Ectodermal cell (in vitro differentiated cells): ENCODE measurements around the gene TMEM25.
A peak's percentile ranks its signal among the peaks of the same experiment; 100 is the strongest.

Source experiments
- H3K27ac ChIP-seq: 2 replicates; pipeline ENCODE4 v1.7.0; 2013; ENCODE audit warnings: mild to moderate bottlenecking, low read depth, low read length; ENCODE audit not compliant: insufficient read depth, poor library complexity, severe bottlenecking
- H3K27me3 ChIP-seq: 2 replicates; pipeline ENCODE4 v1.7.0; 2013; ENCODE audit warnings: mild to moderate bottlenecking, low read length; ENCODE audit not compliant: insufficient read depth, control insufficient read depth, poor library complexity, severe bottlenecking
- H3K36me3 ChIP-seq: one replicate; pipeline ENCODE4 v1.7.0; 2013; ENCODE audit warnings: low read length; ENCODE audit not compliant: control insufficient read depth, insufficient read depth
- H3K4me1 ChIP-seq: one replicate; pipeline ENCODE4 v1.7.0; 2013; ENCODE audit warnings: low read length; ENCODE audit not compliant: control insufficient read depth, insufficient read depth
- H3K4me3 ChIP-seq: 2 replicates; pipeline ENCODE4 v1.7.0; 2013; ENCODE audit warnings: low read depth, low read length, control low read depth; ENCODE audit not compliant: insufficient read depth
- H3K9me3 ChIP-seq: 2 replicates; pipeline ENCODE4 v1.7.0; 2013; ENCODE audit warnings: mild to moderate bottlenecking, low read length, moderate library complexity; ENCODE audit not compliant: control insufficient read depth
- WGBS, 2 experiments: methylation state at CpG; one replicate each; pipeline ENCODE4 v1.1.7; 2013; ENCODE audit warnings: missing lambda C conversion rate in 2 of 2; 5-methylcytosine and 5-hydroxymethylcytosine counted together

The TMEM25 gene

DNA sequence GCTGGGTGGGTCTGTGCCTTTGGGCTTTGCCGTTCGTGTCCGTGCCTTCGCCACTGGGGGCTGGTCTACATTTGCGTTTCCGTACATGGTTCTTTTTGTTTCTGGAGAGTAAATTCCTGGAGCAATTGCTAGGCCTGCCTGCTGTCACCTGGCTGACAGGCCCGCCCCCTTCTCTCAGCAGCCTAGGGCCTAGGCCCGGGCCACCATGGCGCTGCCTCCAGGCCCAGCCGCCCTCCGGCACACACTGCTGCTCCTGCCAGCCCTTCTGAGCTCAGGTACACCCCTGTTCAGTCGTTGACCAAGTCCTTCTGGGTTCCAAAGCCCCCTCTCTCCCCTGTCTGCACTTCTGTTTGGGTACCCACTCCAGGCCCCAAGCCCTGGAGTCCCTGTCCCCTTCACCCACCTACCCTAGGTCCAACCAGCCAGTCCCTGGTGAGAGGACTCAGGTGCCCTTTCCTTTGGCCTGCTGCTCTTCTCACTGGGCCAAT is 649 bp downstream of the TMEM25 start:
- Histone ChIP-seq H3K4me3 (peak overlapping the region; percentile 74), H3K27ac (no peak overlapping the region), H3K9me3 (no peaks in the 10 kb centered on the region), H3K4me1 (peaks cover 13% of the 10 kb centered on the region), H3K36me3 (no peaks in the 10 kb centered on the region), H3K27me3 (no peaks in the 10 kb centered on the region)
- 20 to 22% methylated on average over 12 of the region's 12 CpGs for WGBS, 2 experiments

GRCh38 chr11:118532091-118532490 is 1.1 kb downstream of the TMEM25 start:
- Histone ChIP-seq H3K4me3 (peak overlapping the region; percentile 74), H3K27ac (no peak overlapping the region), H3K4me1 (peaks cover 13% of the 10 kb centered on the region), H3K9me3 (no peaks in the 10 kb centered on the region), H3K36me3 (no peaks in the 10 kb centered on the region), H3K27me3 (no peaks in the 10 kb centered on the region)
- 85 to 87% methylated on average over 10 of the region's 10 CpGs for WGBS, 2 experiments

DNA sequence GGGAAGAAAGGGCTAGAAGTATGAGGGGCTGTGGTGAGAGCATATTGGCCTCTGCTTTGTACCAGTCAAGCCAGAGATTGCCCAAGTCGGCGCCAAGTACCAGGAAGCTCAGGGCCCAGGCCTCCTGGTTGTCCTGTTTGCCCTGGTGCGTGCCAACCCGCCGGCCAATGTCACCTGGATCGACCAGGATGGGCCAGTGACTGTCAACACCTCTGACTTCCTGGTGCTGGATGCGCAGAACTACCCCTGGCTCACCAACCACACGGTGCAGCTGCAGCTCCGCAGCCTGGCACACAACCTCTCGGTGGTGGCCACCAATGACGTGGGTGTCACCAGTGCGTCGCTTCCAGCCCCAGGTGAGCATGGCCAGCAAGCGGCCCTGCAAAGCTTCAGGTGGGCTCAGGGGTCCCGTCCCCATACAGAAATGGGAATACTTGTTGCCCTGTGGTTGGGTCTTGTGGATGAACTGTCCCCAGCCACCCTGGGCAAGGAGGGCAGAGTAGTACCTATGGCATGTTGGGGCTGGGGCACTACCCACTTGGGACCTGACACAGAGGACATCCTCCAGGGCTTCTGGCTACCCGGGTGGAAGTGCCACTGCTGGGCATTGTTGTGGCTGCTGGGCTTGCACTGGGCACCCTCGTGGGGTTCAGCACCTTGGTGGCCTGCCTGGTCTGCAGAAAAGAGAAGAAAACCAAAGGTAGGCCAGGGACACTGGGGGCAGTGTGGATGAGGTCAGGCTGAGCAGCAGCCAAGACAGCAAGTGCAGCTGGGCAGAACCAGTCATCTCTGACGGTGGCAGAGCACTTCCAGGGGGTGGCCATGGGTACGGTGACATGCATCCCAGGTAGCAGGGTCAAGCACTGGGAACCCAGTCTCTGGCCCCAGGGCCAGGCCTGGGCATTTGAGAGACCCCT is 2.1 kb downstream of the TMEM25 start:
- Histone ChIP-seq H3K27me3 (no peaks in the 10 kb centered on the region), H3K36me3 (no peaks in the 10 kb centered on the region), H3K27ac (no peak overlapping the region), H3K9me3 (no peaks in the 10 kb centered on the region), H3K4me3 (no peak overlapping the region), H3K4me1 (peaks cover 13% of the 10 kb centered on the region)
- 94% methylated on average over 19 of the region's 19 CpGs for WGBS, 2 experiments

- no peak overlapping the region for H3K4me3 ChIP-seq
- no peaks in the 10 kb centered on the region for H3K27me3 ChIP-seq
- 88 to 90% methylated on average over 27 of the region's 27 CpGs for WGBS, 2 experiments
- no peaks in the 10 kb centered on the region for H3K9me3 ChIP-seq
- no peak overlapping the region for H3K27ac ChIP-seq
- peaks cover 13% of the 10 kb centered on the region for H3K4me1 ChIP-seq
- H3K36me3 ChIP-seq: no peaks in the 10 kb centered on the region
Observed at GRCh38 chr11:118533769-118534729, 3.1 kb downstream of the TMEM25 start.

- H3K9me3 ChIP-seq: no peaks in the 10 kb centered on the region
- 88 to 90% methylated on average over 9 of the region's 9 CpGs for WGBS, 2 experiments
- H3K4me3 ChIP-seq: no peak overlapping the region
- H3K36me3 ChIP-seq: no peaks in the 10 kb centered on the region
- H3K27me3 ChIP-seq: no peaks in the 10 kb centered on the region
- peaks cover 5% of the 10 kb centered on the region for H3K4me1 ChIP-seq
- H3K27ac ChIP-seq: no peak overlapping the region
Observed at GRCh38 chr11:118535261-118535660, 4.3 kb downstream of the TMEM25 start.

DNA sequence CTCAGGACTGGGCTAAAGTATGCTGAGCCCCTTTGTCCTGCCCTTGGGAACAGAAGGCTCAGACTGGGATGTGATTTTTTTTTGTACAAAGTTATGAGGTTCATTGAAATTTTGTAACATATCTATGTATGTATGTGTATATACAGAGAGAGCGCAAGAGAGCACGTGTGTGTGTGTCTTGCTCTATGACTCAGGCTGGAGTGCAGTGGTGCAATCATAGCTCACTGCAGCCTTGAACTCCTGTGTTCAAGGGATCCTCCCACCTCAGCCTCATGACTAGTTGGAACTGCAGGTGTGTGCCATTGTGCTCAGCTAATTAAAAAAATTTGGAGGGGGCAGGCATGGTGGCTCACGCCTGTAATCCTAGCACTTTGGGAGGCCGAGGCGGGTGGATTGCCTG is 5.7 kb downstream of the TMEM25 start:
- H3K9me3 ChIP-seq: no peaks in the 10 kb centered on the region
- H3K4me1 ChIP-seq: peaks cover 4% of the 10 kb centered on the region
- H3K27ac ChIP-seq: no peak overlapping the region
- no peaks in the 10 kb centered on the region for H3K36me3 ChIP-seq
- H3K27me3 ChIP-seq: no peaks in the 10 kb centered on the region
- no peak overlapping the region for H3K4me3 ChIP-seq
- 92 to 95% methylated on average over 5 of the region's 5 CpGs for WGBS, 2 experiments

GRCh38 chr11:118537409-118537980 is 6.5 kb downstream of the TMEM25 start:
- H3K27me3 ChIP-seq: no peaks in the 10 kb centered on the region
- WGBS, 2 experiments: 91 to 92% methylated on average over 6 of the region's 6 CpGs
- H3K4me1 ChIP-seq: no peaks in the 10 kb centered on the region
- H3K4me3 ChIP-seq: no peak overlapping the region
- H3K9me3 ChIP-seq: no peaks in the 10 kb centered on the region
- no peak overlapping the region for H3K27ac ChIP-seq
- H3K36me3 ChIP-seq: no peaks in the 10 kb centered on the region

GRCh38 chr11:118544010-118544646 is 13.1 kb downstream of the TMEM25 start:
- H3K4me3 ChIP-seq: no peak overlapping the region
- H3K36me3 ChIP-seq: peaks cover 4% of the 10 kb centered on the region
- no peaks in the 10 kb centered on the region for H3K9me3 ChIP-seq
- no peaks in the 10 kb centered on the region for H3K27me3 ChIP-seq
- H3K4me1 ChIP-seq: no peaks in the 10 kb centered on the region
- 93 to 97% methylated on average over 8 of the region's 8 CpGs for WGBS, 2 experiments
- H3K27ac ChIP-seq: no peak overlapping the region

DNA sequence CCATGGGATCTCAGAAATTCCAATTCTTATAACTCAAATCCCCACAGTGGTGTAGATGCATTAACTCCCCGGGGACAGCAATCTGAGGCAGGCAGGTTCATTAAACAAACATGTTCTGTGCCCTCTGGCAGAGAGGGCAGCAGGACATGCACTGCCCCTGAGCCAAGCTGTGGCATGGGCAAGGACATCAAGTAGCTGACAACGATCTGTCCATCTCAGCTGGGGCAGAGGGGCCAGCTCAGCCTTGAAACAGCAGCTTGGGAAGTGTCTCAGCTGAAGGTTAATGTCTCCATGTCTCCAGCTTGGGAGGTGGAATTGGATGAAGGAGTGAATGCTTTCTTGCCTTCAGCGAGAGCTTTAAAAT is 13.6 kb downstream of the TMEM25 start:
- Histone ChIP-seq H3K27me3 (no peaks in the 10 kb centered on the region), H3K27ac (no peak overlapping the region)
- WGBS, 2 experiments: 89 to 90% methylated on average over 3 of the region's 3 CpGs

More for the DNA sequence above, 13.6 kb downstream of the TMEM25 start:
- Histone ChIP-seq H3K9me3 (no peaks in the 10 kb centered on the region), H3K4me3 (no peak overlapping the region), H3K36me3 (peaks cover 4% of the 10 kb centered on the region), H3K4me1 (no peaks in the 10 kb centered on the region)
